PC-3 (cell line): Measurements from ENCODE around the gene NPFFR1. TPM values are rescaled to one million over a fixed set of nuclear protein-coding genes. Genes with fewer than 3 reads are reported as not detected.

Experiments used
- ATAC-seq: fragments of 200-7000 bp; cut with Tn5 transposase; 2 replicates; pipeline ENCODE4 v1.9.1; 2020; ENCODE audit warnings: mild to moderate bottlenecking, moderate library complexity
- BruUV-seq: library from RNA; stranded (reverse); fragments of 400-500 nt; replicated peaks from 2 replicates; lab custom pipeline; 2021; lab: Mats Ljungman, UMichigan
- CTCF ChIA-PET: fragments of 300-600 bp; sonication (Branson Sonifier 250); formaldehyde crosslinking; loops from one replicate; lab custom pipeline; 2022; ENCODE audit warnings: antibody characterized with exemption; lab: Charles Lee
- POLR2A ChIA-PET: fragments of 300-600 bp; sonication (Branson Sonifier 250); formaldehyde crosslinking; loops from one replicate; lab custom pipeline; 2022; ENCODE audit warnings: antibody characterized with exemption; ENCODE audit not compliant: unreplicated experiment; lab: Charles Lee
- DNase-seq: peaks from one replicate; pipeline ENCODE4 v3.0.0-alpha.2; 2015
- H2AFZ ChIP-seq: fragments of 300-600 bp; sonication (generic); 2 replicates; pipeline ENCODE4 v1.6.0; 2016; ENCODE audit warnings: antibody characterized with exemption, low read length
- H3F3A ChIP-seq: fragments of 300-600 bp; sonication (generic); one replicate; pipeline ENCODE4 v1.6.0; 2017; ENCODE audit warnings: antibody characterized with exemption, low read length, control low read depth, mild to moderate bottlenecking; ENCODE audit not compliant: unreplicated experiment
- H3K27ac ChIP-seq: fragments of 300-600 bp; sonication (generic); 2 replicates; pipeline ENCODE4 v1.5.1; 2016; ENCODE audit warnings: mild to moderate bottlenecking, low read length
- H3K27me3 ChIP-seq: fragments of 300-600 bp; sonication (generic); 2 replicates; pipeline ENCODE4 v1.6.1; 2016; ENCODE audit warnings: low read length, mixed read lengths
- H3K36me3 ChIP-seq: fragments of 300-600 bp; sonication (generic); 2 replicates; pipeline ENCODE4 v1.6.1; 2016; ENCODE audit warnings: low read depth, mixed run types, low read length, mixed read lengths
- H3K4me1 ChIP-seq: fragments of 300-600 bp; sonication (generic); 2 replicates; pipeline ENCODE4 v1.5.1; 2016; ENCODE audit warnings: low read length; ENCODE audit not compliant: insufficient read depth
- H3K4me2 ChIP-seq: fragments of 300-600 bp; sonication (generic); 2 replicates; pipeline ENCODE4 v1.6.0; 2016; ENCODE audit warnings: low read length
- H3K4me3 ChIP-seq: fragments of 300-600 bp; sonication (generic); 2 replicates; pipeline ENCODE4 v1.5.1; 2016; ENCODE audit warnings: mild to moderate bottlenecking, low read length, mixed read lengths
- H3K79me2 ChIP-seq: fragments of 300-600 bp; sonication (generic); 2 replicates; pipeline ENCODE4 v1.6.1; 2017; ENCODE audit warnings: low read length, mixed read lengths
- H3K9ac ChIP-seq: fragments of 300-600 bp; sonication (generic); 2 replicates; pipeline ENCODE4 v1.6.0; 2016; ENCODE audit warnings: mild to moderate bottlenecking, low read length
- H3K9me2 ChIP-seq: fragments of 300-600 bp; sonication (generic); replicated peaks from 2 replicates; pipeline ENCODE4 v1.6.1; 2016; ENCODE audit warnings: mixed run types, low read length, mixed read lengths
- H3K9me3 ChIP-seq: fragments of 300-600 bp; sonication (generic); 2 replicates; pipeline ENCODE4 v1.6.1; 2016; ENCODE audit warnings: low read length, mixed read lengths
- H4K20me1 ChIP-seq: fragments of 300-600 bp; sonication (generic); 2 replicates; pipeline ENCODE4 v1.6.1; 2016; ENCODE audit warnings: low read length, mixed read lengths
- EZH2 ChIP-seq: fragments of 300-600 bp; sonication (generic); IDR thresholded peaks from one replicate; pipeline ENCODE4 v1.6.1; 2017; ENCODE audit warnings: antibody characterized with exemption, mild to moderate bottlenecking, low read length; ENCODE audit not compliant: unreplicated experiment
- EZH2phosphoT487 ChIP-seq: fragments of 300-600 bp; sonication (generic); IDR thresholded peaks from 2 replicates; pipeline ENCODE4 v1.6.1; 2018; ENCODE audit warnings: mild to moderate bottlenecking, antibody characterized with exemption, low read length, borderline replicate concordance
- intact Hi-C: fragments of 100-400 bp; cut with micrococcal nuclease; formaldehyde crosslinking; loops from 2 replicates; pipeline ENCODE4 v1.9.0; 2023
- total RNA-seq: library from RNA; depleted of rRNA; stranded (reverse); fragments of >200 nt; gene quantifications from 2 replicates; pipeline ENCODE4 v1.2.3, GENCODE V29; 2014
- TF ChIP-seq, protein P1 (sequence below): fragments of 300-600 bp; sonication (generic); conservative IDR thresholded peaks from 2 replicates; pipeline ENCODE4 v1.5.1; 2017; ENCODE audit warnings: antibody characterized with exemption, low read depth, mild to moderate bottlenecking, low read length

The NPFFR1 gene
- total RNA-seq, 1 experiment from 2014 or later, result not detected

- no peaks in the 10 kb centered on the region for H3K9me3 ChIP-seq
- H3K4me3 ChIP-seq, result no peak overlapping the region
- DNase-seq (no peak), ATAC-seq (no peak)
- intact Hi-C loops, result loop anchor here (1.0 to 5.0 kb wide), 2 partner anchors 58 to 109 kb away; no protein-coding TSS in a partner anchor
- 0 out of 2 replicates have a peak, but pooled peaks cover 7% of the 10 kb centered on the region for H4K20me1 ChIP-seq
- TF ChIP-seq EZH2phosphoT487 (no peak), EZH2 (no peak)
- TF ChIP-seq, protein P1, sequence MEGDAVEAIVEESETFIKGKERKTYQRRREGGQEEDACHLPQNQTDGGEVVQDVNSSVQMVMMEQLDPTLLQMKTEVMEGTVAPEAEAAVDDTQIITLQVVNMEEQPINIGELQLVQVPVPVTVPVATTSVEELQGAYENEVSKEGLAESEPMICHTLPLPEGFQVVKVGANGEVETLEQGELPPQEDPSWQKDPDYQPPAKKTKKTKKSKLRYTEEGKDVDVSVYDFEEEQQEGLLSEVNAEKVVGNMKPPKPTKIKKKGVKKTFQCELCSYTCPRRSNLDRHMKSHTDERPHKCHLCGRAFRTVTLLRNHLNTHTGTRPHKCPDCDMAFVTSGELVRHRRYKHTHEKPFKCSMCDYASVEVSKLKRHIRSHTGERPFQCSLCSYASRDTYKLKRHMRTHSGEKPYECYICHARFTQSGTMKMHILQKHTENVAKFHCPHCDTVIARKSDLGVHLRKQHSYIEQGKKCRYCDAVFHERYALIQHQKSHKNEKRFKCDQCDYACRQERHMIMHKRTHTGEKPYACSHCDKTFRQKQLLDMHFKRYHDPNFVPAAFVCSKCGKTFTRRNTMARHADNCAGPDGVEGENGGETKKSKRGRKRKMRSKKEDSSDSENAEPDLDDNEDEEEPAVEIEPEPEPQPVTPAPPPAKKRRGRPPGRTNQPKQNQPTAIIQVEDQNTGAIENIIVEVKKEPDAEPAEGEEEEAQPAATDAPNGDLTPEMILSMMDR, result no peak
- no peaks in the 10 kb centered on the region for H3F3A ChIP-seq
- H3K27me3 ChIP-seq, result no peaks in the 10 kb centered on the region
- H3K4me2 ChIP-seq, result no peak overlapping the region
- H3K9me2 ChIP-seq, result no peaks in the 10 kb centered on the region
- no peaks in the 10 kb centered on the region for H3K79me2 ChIP-seq
- H3K27ac ChIP-seq, result no peak overlapping the region
- no peak overlapping the region for H2AFZ ChIP-seq
- BruUV-seq, result no TSS peak
- POLR2A ChIA-PET, result no interaction called here
- CTCF ChIA-PET, result no interaction called here
- peaks cover 31% of the 10 kb centered on the region for H3K4me1 ChIP-seq
- no peak overlapping the region for H3K9ac ChIP-seq
- peaks cover 9% of the 10 kb centered on the region; the same call in 1 of the 2 replicates for H3K36me3 ChIP-seq
Observed at GRCh38 chr10:70330671-70331070, 46.9 kb upstream of the NPFFR1 start.

DNA sequence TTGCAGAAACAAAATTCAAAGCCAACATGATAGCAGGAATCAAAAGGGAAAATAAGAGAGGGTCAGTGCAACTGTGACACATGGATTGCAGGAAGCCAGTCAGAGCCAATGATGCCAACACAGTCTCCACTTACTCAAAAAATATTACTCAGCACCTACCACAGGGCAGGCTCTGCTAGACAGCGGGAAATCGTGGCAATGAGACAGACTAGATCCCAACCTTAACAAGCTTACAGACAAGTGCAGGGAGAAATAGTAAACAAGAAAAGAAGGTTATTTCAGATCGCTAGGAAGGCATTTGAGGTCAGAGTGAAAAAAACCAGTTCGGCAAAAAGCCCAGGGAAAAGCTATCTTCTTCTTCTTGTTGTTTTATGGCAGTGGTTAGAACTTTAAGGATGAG, 45.2 kb upstream of the NPFFR1 start:
- POLR2A ChIA-PET, result no interaction called here
- TF ChIP-seq EZH2 (no peak), EZH2phosphoT487 (no peak)
- TF ChIP-seq, protein P1, result no peak
- peaks cover 5% of the 10 kb centered on the region; the same call in 1 of the 2 replicates for H3K36me3 ChIP-seq
- CTCF ChIA-PET, result no interaction called here
- no peak overlapping the region for H3K9ac ChIP-seq
- intact Hi-C loops, result no loop called here
- H3K27me3 ChIP-seq, result no peaks in the 10 kb centered on the region
- no TSS peak for BruUV-seq
- H3F3A ChIP-seq, result no peaks in the 10 kb centered on the region
- H3K9me2 ChIP-seq, result no peaks in the 10 kb centered on the region
- no peak overlapping the region for H3K4me2 ChIP-seq
- ATAC-seq (no peak), DNase-seq (peak; percentile 46)
- no peak overlapping the region for H3K4me3 ChIP-seq
- no peaks in the 10 kb centered on the region for H3K9me3 ChIP-seq
- H3K27ac ChIP-seq, result no peak overlapping the region
- H2AFZ ChIP-seq, result no peak overlapping the region
- H3K4me1 ChIP-seq, result peaks cover 33% of the 10 kb centered on the region
- H4K20me1 ChIP-seq, result 0 out of 2 replicates have a peak, but pooled peaks cover 7% of the 10 kb centered on the region
- no peaks in the 10 kb centered on the region for H3K79me2 ChIP-seq

- Histone ChIP-seq H3K4me1 (peaks cover 33% of the 10 kb centered on the region), H3K27ac (no peak overlapping the region), H3K79me2 (no peaks in the 10 kb centered on the region), H3K4me3 (no peak overlapping the region), H3K27me3 (no peaks in the 10 kb centered on the region), H3K9me2 (no peaks in the 10 kb centered on the region), H3K4me2 (no peak overlapping the region), H3F3A (no peaks in the 10 kb centered on the region), H2AFZ (no peak overlapping the region), H4K20me1 (0 out of 2 replicates have a peak, but pooled peaks cover 7% of the 10 kb centered on the region), H3K9me3 (no peaks in the 10 kb centered on the region), H3K36me3 (no peaks in the 10 kb centered on the region), H3K9ac (no peak overlapping the region)
- POLR2A ChIA-PET, result no interaction called here
- DNase-seq (no peak), ATAC-seq (no peak)
- CTCF ChIA-PET, result no interaction called here
- TF ChIP-seq EZH2phosphoT487 (no peak), EZH2 (no peak)
- TF ChIP-seq, protein P1, result no peak
- BruUV-seq, result no TSS peak
- intact Hi-C loops, result no loop called here
Observed at GRCh38 chr10:70328018-70328417, 44.2 kb upstream of the NPFFR1 start.
